Kidney (tissue), 14 donors: ENCODE measurements around the gene VAMP2. TPM values are rescaled to one million over a fixed set of nuclear protein-coding genes. Genes with fewer than 3 reads are reported as not detected.

Experiments used
- DNase-seq, 5 donors: peaks; one replicate each; pipeline ENCODE4 v3.0.0-alpha.2; 2013 to 2020
- FAIRE-seq: peaks from 2 replicates; lab custom pipeline; 2012; peaks lifted over from hg19 to GRCh38; lab: Jason Lieb, UNC
- H3K27ac ChIP-seq, 2 donors: one replicate each; pipeline ENCODE4 v1.7.0; 2013; ENCODE audit warnings: low read depth in 2 of 2, low read length in 2 of 2, inconsistent platforms in 1 of 2
- H3K27me3 ChIP-seq: one replicate; pipeline ENCODE4 v1.7.1; 2013; ENCODE audit warnings: low read length, inconsistent platforms; ENCODE audit not compliant: control insufficient read depth, insufficient read depth
- H3K36me3 ChIP-seq, 3 donors: one replicate each; pipeline versions ENCODE4 v1.7.0 to v1.7.1; 2013; ENCODE audit warnings: low read length in 3 of 3, control low read depth in 1 of 3, inconsistent platforms in 1 of 3; ENCODE audit not compliant: insufficient read depth in 3 of 3, control insufficient read depth in 2 of 3
- H3K4me1 ChIP-seq, 3 donors: one replicate each; pipeline versions ENCODE4 v1.7.0 to v1.7.1; 2013; ENCODE audit warnings: low read length in 3 of 3, inconsistent platforms in 1 of 3, low read depth in 1 of 3; ENCODE audit not compliant: control insufficient read depth in 2 of 3, insufficient read depth in 2 of 3
- H3K4me3 ChIP-seq, 3 donors: one replicate each; pipeline versions ENCODE4 v1.7.0 to v1.8.1; 2013; ENCODE audit warnings: low read length in 3 of 3, control low read depth in 1 of 3, inconsistent platforms in 1 of 3
- H3K9ac ChIP-seq, 3 donors: one replicate each; pipeline versions ENCODE4 v1.7.0 to v1.7.1; 2013; ENCODE audit warnings: low read length in 3 of 3, control low read depth in 1 of 3, inconsistent platforms in 1 of 3
- H3K9me3 ChIP-seq, 3 donors: one replicate each; pipeline versions ENCODE4 v1.7.0 to v1.7.1; 2013; ENCODE audit warnings: low read length in 3 of 3, control low read depth in 1 of 3, inconsistent platforms in 1 of 3; ENCODE audit not compliant: control insufficient read depth in 2 of 3, insufficient read depth in 1 of 3
- intact Hi-C: fragments of 100-400 bp; cut with DNase I; formaldehyde crosslinking; loops from one replicate; pipeline ENCODE4 v1.11.1; 2022
- polyA plus RNA-seq: library from polyadenylated mRNA; stranded (reverse); fragments of 350-450 nt; fragmentation: Illumina TruSeq; extraction: RNeasy Lipid Tissue Mini Kit (QIAGEN cat#74804); gene quantifications from one replicate; pipeline ENCODE4 v1.2.3, GENCODE V29; 2014; ENCODE audit warnings: low read depth, low replicate concordance; ENCODE audit not compliant: insufficient read depth
- total RNA-seq: library from RNA; stranded (reverse); fragmentation: NEBNext Ultra II Directional; extraction: Animal tissue kit (Norgen Biotek cat#: 25700); gene quantifications from one replicate; pipeline ENCODE4 v1.2.1, GENCODE V29; 2021
- TF ChIP-seq, protein P1 (sequence below): IDR thresholded peaks from 3 replicates; pipeline ENCODE4 v1.5.1; 2012; ENCODE audit warnings: mild to moderate bottlenecking, moderate library complexity, borderline replicate concordance; ENCODE audit not compliant: insufficient read depth; ENCODE audit errors: extremely low read depth
- donor health status: control.
- donor health status: control.
- donor health status: control.
- donor health status: control.
- donor health status: control.
- donor health status: DM: yes; HTN: yes; CAD: no.
- donor health status: Normal renal cell carcinoma (clear cell type).

The VAMP2 gene
- total and polyA plus RNA-seq, 2 donors from 2014 or later = 107 to 124 TPM

DNA sequence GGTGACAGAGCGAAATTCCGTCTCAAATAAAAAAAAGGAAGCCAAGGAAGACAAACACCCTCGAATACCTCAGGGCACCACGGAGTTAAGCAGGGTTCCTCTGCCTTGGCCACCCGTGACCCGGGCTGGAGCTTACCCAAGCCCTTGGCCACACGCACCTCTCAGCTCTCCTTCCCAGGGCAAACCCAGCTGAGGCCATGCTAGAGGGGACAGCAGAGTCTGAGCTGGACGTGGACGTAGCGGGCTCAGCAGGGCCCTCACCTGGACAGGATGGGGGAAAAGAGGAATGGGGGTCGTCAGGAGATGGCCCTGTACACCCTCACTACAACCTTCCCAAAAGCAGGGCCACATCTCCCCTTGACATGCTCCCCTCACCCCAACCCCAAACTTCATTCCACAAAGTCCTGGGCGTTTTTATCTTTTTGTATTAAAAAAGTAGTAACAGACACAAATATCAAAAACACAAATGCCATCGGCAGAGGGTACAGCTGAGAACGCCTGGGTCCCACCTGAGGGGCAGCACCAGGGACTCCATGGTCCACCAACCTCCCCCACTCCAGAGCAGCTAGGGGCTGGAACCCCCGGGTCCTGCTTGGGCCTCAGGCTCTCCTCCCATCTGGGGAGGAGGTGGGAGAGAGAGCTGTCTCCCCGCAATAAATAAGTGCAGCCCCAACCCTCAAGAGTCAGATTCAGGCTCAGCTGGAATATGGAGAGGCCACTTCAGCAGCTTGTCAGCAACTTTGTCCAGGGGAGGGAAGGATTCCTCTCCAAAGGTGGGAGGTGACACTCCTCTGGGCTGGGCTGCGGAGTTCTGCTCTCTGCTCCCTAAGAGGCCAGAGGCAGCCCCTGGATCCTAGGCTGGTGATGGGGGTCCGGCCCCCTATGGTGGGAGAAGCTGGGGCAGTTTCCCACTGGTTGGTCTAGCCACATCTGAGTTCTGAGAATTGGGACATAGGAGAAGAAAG is 22.4 kb downstream of the VAMP2 start:
- H3K27ac ChIP-seq = no peak overlapping the region
- H3K27me3 ChIP-seq = no peaks in the 10 kb centered on the region
- H3K36me3 ChIP-seq = peaks cover 0 to 49% (median 41%) of the 10 kb centered on the region in 3 donors
- no peak overlapping the region for H3K9ac ChIP-seq
- H3K4me3 ChIP-seq = no peak overlapping the region
- DNase-seq (peak in 1 of 5 donors; percentile 52), FAIRE-seq (no peak)
- no peaks in the 10 kb centered on the region for H3K9me3 ChIP-seq
- TF ChIP-seq, protein P1, sequence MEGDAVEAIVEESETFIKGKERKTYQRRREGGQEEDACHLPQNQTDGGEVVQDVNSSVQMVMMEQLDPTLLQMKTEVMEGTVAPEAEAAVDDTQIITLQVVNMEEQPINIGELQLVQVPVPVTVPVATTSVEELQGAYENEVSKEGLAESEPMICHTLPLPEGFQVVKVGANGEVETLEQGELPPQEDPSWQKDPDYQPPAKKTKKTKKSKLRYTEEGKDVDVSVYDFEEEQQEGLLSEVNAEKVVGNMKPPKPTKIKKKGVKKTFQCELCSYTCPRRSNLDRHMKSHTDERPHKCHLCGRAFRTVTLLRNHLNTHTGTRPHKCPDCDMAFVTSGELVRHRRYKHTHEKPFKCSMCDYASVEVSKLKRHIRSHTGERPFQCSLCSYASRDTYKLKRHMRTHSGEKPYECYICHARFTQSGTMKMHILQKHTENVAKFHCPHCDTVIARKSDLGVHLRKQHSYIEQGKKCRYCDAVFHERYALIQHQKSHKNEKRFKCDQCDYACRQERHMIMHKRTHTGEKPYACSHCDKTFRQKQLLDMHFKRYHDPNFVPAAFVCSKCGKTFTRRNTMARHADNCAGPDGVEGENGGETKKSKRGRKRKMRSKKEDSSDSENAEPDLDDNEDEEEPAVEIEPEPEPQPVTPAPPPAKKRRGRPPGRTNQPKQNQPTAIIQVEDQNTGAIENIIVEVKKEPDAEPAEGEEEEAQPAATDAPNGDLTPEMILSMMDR = no peak
- peaks cover 0 to 11% (median 5%) of the 10 kb centered on the region in 3 donors for H3K4me1 ChIP-seq
- intact Hi-C loops = no loop called here

DNA sequence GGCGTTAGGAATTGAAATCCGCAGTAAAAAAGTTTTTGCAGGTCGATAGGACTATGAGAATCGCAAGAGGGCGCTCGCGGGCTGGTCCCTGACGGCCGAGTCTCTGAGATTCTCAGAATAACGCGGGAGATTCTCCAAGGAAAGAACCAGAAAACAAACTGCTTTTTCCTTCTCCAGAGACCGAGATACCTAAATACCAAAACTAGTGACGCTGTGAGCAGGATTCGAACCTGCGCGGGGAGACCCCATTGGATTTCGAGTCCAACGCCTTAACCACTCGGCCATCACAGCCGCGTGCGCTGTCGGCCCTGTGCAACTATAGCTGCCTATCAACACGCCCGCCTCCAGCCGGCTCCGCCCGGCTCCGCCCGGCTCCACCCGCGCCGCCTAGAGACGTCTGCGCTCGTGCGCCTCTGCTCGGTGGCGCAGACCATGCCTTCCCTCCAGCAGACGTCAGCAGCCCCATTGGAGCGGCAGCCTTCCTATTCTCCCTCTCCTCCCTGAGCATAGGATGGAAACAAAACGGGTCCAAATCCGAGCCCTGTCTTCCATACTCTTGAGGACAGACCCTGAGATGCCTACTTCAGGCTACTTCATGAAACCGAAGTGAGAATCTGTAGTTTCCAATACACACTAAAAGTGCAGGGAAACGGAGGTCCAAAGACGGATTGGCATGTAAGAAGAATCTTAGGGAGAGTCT is 23.9 kb downstream of the VAMP2 start:
- Histone ChIP-seq H3K9me3 (no peaks in the 10 kb centered on the region), H3K9ac (peak overlapping the region; percentile 10 to 77 (median 45)), H3K27me3 (no peaks in the 10 kb centered on the region), H3K4me1 (peaks cover 0 to 11% (median 5%) of the 10 kb centered on the region in 3 donors), H3K36me3 (peaks cover 0 to 35% (median 29%) of the 10 kb centered on the region in 3 donors), H3K27ac (peak overlapping the region; percentile 63 to 91), H3K4me3 (peak overlapping the region; percentile 24 to 88 (median 50))
- intact Hi-C loops = no loop called here
- FAIRE-seq = peak; percentile 97
- TF ChIP-seq, protein P1 = peak; percentile 80
- peak; percentile 98 to 99 (median 99) for DNase-seq

DNA sequence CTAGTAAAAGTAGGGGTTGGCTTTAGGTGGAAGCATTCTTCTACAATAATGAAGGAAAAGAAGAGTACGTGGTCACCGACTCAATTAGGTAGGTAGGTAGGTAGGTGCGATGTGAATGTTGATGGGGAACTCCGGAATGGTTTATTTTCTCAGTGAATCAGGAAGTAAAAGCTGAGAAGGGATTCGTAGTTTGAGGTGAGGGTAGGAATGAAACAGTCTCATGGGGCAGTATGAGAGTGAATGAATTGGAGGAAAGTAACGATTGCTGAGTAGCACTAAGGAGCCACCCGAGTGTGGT is 24.4 kb downstream of the VAMP2 start:
- H3K4me3 ChIP-seq = peak overlapping the region; percentile 8 to 74 (median 44)
- peak overlapping the region; percentile 63 to 91 for H3K27ac ChIP-seq
- H3K4me1 ChIP-seq = peaks cover 0 to 11% (median 5%) of the 10 kb centered on the region in 3 donors
- no peaks in the 10 kb centered on the region for H3K9me3 ChIP-seq
- no peaks in the 10 kb centered on the region for H3K27me3 ChIP-seq
- intact Hi-C loops = no loop called here
- peaks cover 0 to 30% (median 27%) of the 10 kb centered on the region in 3 donors for H3K36me3 ChIP-seq
- FAIRE-seq (no peak), DNase-seq (no peak)
- TF ChIP-seq, protein P1 = no peak
- H3K9ac ChIP-seq = peak overlapping the region; percentile 38 to 73 (median 45)
